Measurements from ENCODE around the gene RNF168.
"Not testable (repeated sequence)": the region's sequence is repeated elsewhere in the genome, so short reads cannot be mapped to it uniquely, and the experiment has no call there.

The RNF168 gene

DNA sequence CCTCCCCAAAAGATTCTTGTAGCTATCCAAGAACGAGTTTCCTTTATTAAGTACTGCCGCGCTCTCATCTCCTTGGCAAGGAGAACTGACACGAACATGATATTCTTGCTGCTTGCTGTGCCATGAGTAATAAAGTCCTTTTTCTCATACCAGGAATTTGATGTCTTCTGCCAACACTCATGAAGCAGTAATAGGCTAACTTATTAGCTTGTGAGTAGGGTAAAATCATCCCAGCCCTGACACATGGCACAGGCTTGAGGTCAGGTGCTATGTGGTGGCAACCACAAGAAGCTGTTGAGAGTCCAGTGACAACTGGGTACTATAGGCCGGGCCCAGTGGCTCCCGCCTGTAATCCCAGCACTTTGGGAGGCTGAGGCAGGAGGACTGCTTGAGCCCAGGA is 48.6 kb downstream of the RNF168 start:
- DNase-seq = no peak
- H3K36me3 ChIP-seq = no peaks in the 10 kb centered on the region
- H3K9me3 ChIP-seq (ENCODE audit: severe bottlenecking) = no peaks in the 10 kb centered on the region
- no peak overlapping the region for H3K27ac ChIP-seq
- H3K27me3 ChIP-seq (ENCODE audit: insufficient read depth, low read depth, severe bottlenecking) = no peaks in the 10 kb centered on the region
- no peak for TF ChIP-seq CTCF (IDR thresholded peaks at IDR 0.05; ENCODE audit: low read depth, low read length)
- no peak overlapping the region for H3K4me3 ChIP-seq (ENCODE audit: low read depth, low read length)

GRCh38 chr3:196445391-196445790 is 58.2 kb downstream of the RNF168 start:
- H3K36me3 ChIP-seq; H3K27me3 ChIP-seq (ENCODE audit: insufficient read depth, low read depth, severe bottlenecking); H3K27ac ChIP-seq; DNase-seq; H3K4me3 ChIP-seq (ENCODE audit: low read depth, low read length); H3K9me3 ChIP-seq (ENCODE audit: severe bottlenecking): not testable (repeated sequence)
- 0 out of 2 replicates have a peak, but pooled peaks have one; percentile 14 for TF ChIP-seq CTCF (IDR thresholded peaks at IDR 0.05; ENCODE audit: low read depth, low read length)

GRCh38 chr3:196444500-196444894 is 59.1 kb downstream of the RNF168 start:
- Histone ChIP-seq H3K27me3 (ENCODE audit: insufficient read depth, low read depth, severe bottlenecking) (no peaks in the 10 kb centered on the region), H3K9me3 (ENCODE audit: severe bottlenecking) (no peaks in the 10 kb centered on the region), H3K4me3 (ENCODE audit: low read depth, low read length) (no peak overlapping the region), H3K36me3 (no peaks in the 10 kb centered on the region), H3K27ac (no peak overlapping the region)
- DNase-seq = no peak
- no peak for TF ChIP-seq CTCF (IDR thresholded peaks at IDR 0.05; ENCODE audit: low read depth, low read length)

DNA sequence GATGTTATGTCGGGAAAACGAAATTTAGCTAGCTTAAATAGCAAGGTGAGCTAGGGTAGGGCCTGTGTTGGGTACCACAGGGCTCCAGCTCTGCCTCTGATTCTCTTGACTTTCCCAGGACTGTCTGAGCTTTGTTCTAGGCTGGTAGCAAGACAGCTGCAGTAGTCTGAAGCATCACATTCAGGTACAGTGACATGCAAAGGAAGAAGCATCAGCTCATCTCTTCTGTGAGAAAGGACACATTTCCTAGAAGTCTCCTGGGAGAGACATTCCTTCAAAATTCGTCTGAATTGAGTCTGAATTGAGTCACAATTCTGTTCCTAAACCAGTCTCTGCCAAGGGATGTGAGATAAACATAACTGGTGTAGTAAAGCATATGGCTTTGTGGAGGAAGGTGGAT is 62.9 kb downstream of the RNF168 start:
- TF ChIP-seq CTCF (IDR thresholded peaks at IDR 0.05; ENCODE audit: low read depth, low read length) = no peak
- Histone ChIP-seq H3K27me3 (ENCODE audit: insufficient read depth, low read depth, severe bottlenecking) (no peaks in the 10 kb centered on the region), H3K27ac (no peak overlapping the region), H3K4me3 (ENCODE audit: low read depth, low read length) (no peak overlapping the region), H3K9me3 (ENCODE audit: severe bottlenecking) (no peaks in the 10 kb centered on the region), H3K36me3 (no peaks in the 10 kb centered on the region)
- DNase-seq = no peak

- no peak for DNase-seq
- no peak for TF ChIP-seq CTCF (IDR thresholded peaks at IDR 0.05; ENCODE audit: low read depth, low read length)
- H3K27ac ChIP-seq = no peak overlapping the region
Observed at GRCh38 chr3:196440041-196440537, 63.5 kb downstream of the RNF168 start.

DNA sequence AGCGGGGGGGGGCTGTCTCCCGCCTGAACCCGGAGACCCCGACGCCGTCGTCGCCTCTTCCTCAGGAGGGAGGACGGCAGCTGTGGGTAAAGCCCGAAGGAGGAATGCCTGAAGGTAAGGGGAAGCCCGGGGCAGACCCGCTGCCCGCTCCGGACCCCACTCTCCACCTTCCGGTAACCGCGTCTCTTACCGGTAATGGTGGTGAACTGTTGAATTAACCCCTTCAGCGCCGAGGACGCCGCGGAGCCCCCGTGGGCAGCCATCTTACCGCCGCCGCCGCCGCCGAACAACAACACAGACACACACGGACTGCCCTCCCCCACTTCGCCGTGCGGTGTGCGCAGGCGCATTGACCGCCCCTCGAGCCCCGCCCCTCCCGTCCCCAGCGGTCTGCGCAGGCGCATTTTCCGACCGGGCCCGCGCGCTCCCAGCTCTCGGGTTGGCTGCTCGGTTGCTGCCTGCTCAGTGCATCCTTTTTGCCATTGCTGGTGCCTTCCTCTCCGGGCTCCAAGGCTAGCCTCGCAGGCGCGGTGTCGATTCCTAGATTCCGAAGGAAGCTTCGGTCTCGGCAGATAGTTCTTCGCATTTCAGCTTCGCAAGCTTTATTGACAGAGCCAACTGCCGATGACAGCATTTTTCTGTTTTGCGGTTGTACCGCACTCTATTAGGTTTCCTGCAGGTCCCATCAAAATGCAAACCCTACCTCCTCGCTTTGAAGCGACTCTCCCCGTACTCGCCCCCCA is 71.3 kb downstream of the RNF168 start, which contains the start of gene UBXN7:
UBXN7 (minus strand) TSS at position 291 of the 743 bp plus-strand sequence; CDS start at position 263, 28 bp downstream.
- DNase-seq = peak; percentile 86
- Histone ChIP-seq H3K27me3 (ENCODE audit: insufficient read depth, low read depth, severe bottlenecking) (no peaks in the 10 kb centered on the region), H3K9me3 (ENCODE audit: severe bottlenecking) (no peaks in the 10 kb centered on the region), H3K4me3 (ENCODE audit: low read depth, low read length) (peak within 1 kb of the TSS; percentile 77), H3K36me3 (no peaks in the 10 kb centered on the region), H3K27ac (peak within 1 kb of the TSS; percentile 89)
- no peak for TF ChIP-seq CTCF (IDR thresholded peaks at IDR 0.05; ENCODE audit: low read depth, low read length)

More at GRCh38 chr3:196440041-196440537, 63.5 kb downstream of the RNF168 start:
- Histone ChIP-seq H3K9me3 (ENCODE audit: severe bottlenecking) (no peaks in the 10 kb centered on the region), H3K36me3 (no peaks in the 10 kb centered on the region), H3K27me3 (ENCODE audit: insufficient read depth, low read depth, severe bottlenecking) (no peaks in the 10 kb centered on the region), H3K4me3 (ENCODE audit: low read depth, low read length) (no peak overlapping the region)

Data from WERI-Rb-1 (cell line).